NOMO-1 (cell line): ENCODE results near the gene PHOSPHO2.

ENCODE experiments used
- DNase-seq, 2 experiments: peaks; one replicate each; lab custom pipeline; 2025; ENCODE audit not compliant: unreplicated experiment in 2 of 2; lab: John Stamatoyannopoulos, UW

PHOSPHO2 gene

GRCh38 chr2:169694113-169694893 is at the start of gene PHOSPHO2, which contains the start of gene CFAP210:
Gene PHOSPHO2, plus strand, starts transcription at chr2:169694469. Its CDS starts 6,503 bp downstream, at chr2:169700972.
Gene CFAP210, minus strand, starts transcription at chr2:169694405. Its CDS starts 78 bp downstream, at chr2:169694327.
- DNase-seq: peak; percentile 92 to 94

- DNase-seq: no peak
These were observed 46.8 kb upstream of the PHOSPHO2 start for GRCh38 chr2:169647496-169647895.

- no peak for DNase-seq
These were observed 45.0 kb upstream of the PHOSPHO2 start for GRCh38 chr2:169649278-169649677.

GRCh38 chr2:169653636-169654035 is 40.6 kb upstream of the PHOSPHO2 start:
- DNase-seq: no peak

GRCh38 chr2:169656164-169656563 is 38.1 kb upstream of the PHOSPHO2 start:
- DNase-seq: no peak

GRCh38 chr2:169658877-169659276 is 35.4 kb upstream of the PHOSPHO2 start:
- DNase-seq: no peak

GRCh38 chr2:169659320-169659719 is 34.9 kb upstream of the PHOSPHO2 start:
- DNase-seq: peak; percentile 67

- no peak for DNase-seq
These were observed 33.0 kb upstream of the PHOSPHO2 start for GRCh38 chr2:169661265-169661664.

- DNase-seq: no peak
These were observed 31.5 kb upstream of the PHOSPHO2 start for GRCh38 chr2:169662744-169663143.

- DNase-seq: no peak
These were observed 31.0 kb upstream of the PHOSPHO2 start for GRCh38 chr2:169663247-169663646.

- DNase-seq: no peak
These were observed 29.7 kb upstream of the PHOSPHO2 start for GRCh38 chr2:169664600-169664977.

GRCh38 chr2:169664978-169665930 is 29.0 kb upstream of the PHOSPHO2 start:
- DNase-seq: peak; percentile 8 to 14

- no peak for DNase-seq
These were observed 26.7 kb upstream of the PHOSPHO2 start for GRCh38 chr2:169667583-169667982.

- no peak for DNase-seq
These were observed 24.0 kb upstream of the PHOSPHO2 start for GRCh38 chr2:169670215-169670651.

- DNase-seq: no peak
These were observed 23.3 kb upstream of the PHOSPHO2 start for GRCh38 chr2:169670937-169671336.

GRCh38 chr2:169672406-169672805 is 21.9 kb upstream of the PHOSPHO2 start:
- no peak for DNase-seq

- DNase-seq: no peak
These were observed 21.2 kb upstream of the PHOSPHO2 start for GRCh38 chr2:169673106-169673505.

GRCh38 chr2:169673921-169674320 is 20.3 kb upstream of the PHOSPHO2 start:
- DNase-seq: no peak

GRCh38 chr2:169676357-169676756 is 17.9 kb upstream of the PHOSPHO2 start:
- peak; percentile 7 to 18 for DNase-seq

GRCh38 chr2:169676850-169677249 is 17.4 kb upstream of the PHOSPHO2 start:
- no peak for DNase-seq

GRCh38 chr2:169683054-169683424 is 11.2 kb upstream of the PHOSPHO2 start:
- DNase-seq: no peak
